DMS153 (cell line): ENCODE data around the gene HS3ST6.
"Not testable (repeated sequence)": the region's sequence is repeated elsewhere in the genome, so short reads cannot be mapped to it uniquely, and the experiment has no call there.

Experiments used
- DNase-seq: peaks from one replicate; lab custom pipeline; 2025; lab: John Stamatoyannopoulos, UW

The HS3ST6 gene

GRCh38 chr16:1907226-1907860, 10.9 kb downstream of the HS3ST6 start:
- no peak for DNase-seq

DNA sequence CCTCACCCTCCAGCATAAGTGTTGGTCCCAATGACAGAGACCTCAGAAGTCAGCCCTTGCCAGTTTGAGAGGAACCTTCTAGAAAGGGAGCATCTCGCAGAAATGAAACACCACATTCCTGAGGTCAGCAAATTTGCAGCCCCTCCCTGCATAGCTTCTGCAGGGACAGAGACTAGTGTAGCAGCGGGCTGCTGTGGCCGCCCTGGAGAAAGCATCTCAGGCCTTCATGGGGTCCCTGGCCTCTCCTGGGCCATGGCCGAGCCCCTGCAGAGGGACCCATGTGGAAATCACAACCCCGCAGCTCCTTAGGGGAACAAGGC, 11.4 kb downstream of the HS3ST6 start:
- no peak for DNase-seq

GRCh38 chr16:1906055-1906845, 12.0 kb downstream of the HS3ST6 start:
- peak; percentile 45 for DNase-seq

DNA sequence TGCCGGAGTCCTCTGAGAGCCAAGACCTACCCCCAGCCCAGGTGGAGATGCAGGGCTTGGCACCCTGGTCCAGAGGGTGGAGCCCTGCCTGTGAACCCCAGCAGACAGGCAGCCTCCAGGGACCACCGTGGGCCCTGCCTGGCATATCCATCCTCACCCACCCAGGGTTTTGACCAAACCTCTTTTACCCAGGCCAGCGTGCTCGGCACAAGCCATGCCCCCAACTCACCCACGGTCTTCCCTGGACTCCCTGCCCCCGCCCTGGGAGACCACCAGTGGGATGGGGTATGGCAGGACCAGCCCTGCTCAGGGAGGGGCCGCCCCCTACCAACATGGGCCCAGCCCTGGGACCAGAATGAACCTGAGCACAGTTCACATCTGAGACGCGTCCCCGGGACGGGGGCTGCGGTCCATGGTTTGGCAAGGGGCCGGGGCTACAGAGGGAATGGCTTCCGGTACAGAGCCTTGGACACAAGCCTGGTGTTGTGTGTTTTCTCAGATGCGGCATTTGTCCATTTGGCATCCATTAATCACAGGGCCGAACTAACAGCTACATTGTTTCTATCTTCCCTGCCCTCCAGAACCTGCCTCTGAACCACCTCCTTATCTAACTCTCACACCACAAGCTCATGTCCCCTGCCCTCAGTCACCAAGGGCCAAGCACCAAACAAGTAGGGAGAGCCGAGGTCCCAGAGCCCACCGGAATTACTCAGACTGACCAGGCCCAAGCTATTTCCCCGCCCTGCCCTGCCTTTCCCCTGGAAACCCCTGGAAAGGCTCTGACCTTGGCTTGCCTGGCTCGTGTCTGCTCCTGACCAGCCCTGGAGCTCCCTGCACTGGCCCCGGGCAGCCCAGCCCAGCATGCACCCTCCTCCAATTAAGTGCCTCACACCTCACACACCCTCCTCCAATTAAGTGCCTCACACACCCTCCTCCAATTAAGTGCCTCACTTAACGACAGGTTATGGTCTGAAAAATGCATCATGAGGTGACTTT, 14.1 kb downstream of the HS3ST6 start:
- no peak for DNase-seq

DNA sequence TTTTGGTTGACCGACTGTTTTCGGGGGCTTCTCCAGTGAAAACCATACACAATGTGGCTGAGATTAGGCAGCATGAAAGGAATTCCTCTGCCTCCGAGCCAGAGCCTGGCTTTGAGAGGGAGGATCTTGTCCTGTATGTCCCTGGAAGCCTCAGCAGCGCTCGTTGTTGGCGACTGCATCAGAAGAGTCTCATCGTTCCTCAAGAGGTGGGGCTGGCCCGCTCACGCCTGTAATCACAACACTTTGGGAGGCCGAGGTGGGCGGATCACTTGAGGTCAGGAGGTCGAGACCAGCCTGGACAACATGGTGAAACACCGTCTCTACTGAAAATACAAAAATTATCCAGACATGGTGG, 15.0 kb downstream of the HS3ST6 start:
- DNase-seq = no peak

GRCh38 chr16:1902547-1903219, 15.5 kb downstream of the HS3ST6 start:
- DNase-seq = no peak

GRCh38 chr16:1900452-1900774, 17.8 kb downstream of the HS3ST6 start:
- DNase-seq = peak; percentile 96

GRCh38 chr16:1899641-1900451, 18.4 kb downstream of the HS3ST6 start:
- DNase-seq = no peak

DNA sequence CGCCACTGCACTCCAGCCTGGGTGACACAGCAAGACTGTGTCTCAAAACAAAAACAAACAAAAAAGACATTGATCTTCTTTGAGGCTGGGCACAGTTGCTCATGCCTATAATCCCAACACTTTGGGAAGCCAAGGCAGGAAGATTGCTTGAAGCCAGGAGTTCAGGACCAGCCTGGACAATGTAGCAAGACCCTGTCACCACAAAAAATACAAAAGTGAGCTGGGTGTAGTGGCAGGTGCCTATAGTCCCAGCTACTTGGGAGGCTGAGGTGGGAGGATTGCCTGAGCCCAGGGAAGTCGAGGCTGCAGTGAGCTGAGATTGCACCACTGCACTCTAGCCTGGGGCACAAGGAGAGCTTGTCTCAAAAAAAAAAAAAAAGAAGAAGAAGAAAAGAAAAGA, 20.5 kb downstream of the HS3ST6 start:
- DNase-seq = not testable (repeated sequence)

DNA sequence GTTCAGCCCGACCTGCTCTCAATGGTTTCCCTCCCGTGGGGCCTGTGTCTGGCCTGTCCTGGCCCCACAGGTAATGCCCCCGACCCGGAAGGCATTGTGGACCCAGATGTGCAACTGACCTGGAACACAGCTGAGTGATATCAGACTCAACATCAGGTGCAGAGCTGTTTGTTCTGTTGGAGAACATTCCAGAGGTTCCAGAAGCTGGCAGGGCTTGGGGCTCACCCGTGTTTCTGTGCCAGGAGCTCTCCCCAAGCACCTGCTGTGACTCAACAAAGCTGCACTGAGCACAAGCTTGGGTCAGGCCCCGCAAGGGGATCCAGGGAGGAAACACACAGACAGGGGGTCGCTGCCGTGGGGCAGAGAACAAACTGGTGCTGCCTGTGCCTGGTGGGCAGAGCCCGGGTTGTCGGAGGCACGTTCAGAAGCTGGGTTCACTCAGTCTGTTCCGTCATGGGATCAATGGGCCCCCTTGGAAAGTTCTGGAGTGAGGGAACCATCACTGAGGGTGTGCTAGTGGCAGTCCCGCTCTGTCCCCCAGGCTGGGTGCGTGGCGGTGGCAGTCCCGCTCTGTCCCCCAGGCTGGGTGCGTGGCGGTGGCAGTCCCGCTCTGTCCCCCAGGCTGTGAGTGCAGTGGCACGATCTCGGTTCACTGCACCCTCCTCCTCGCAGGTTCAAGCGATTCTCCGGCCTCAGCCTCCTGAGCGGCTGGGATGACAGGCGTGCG, 22.1 kb downstream of the HS3ST6 start:
- no peak for DNase-seq

- DNase-seq = no peak
Measured at GRCh38 chr16:1895068-1895467, 23.1 kb downstream of the HS3ST6 start.

DNA sequence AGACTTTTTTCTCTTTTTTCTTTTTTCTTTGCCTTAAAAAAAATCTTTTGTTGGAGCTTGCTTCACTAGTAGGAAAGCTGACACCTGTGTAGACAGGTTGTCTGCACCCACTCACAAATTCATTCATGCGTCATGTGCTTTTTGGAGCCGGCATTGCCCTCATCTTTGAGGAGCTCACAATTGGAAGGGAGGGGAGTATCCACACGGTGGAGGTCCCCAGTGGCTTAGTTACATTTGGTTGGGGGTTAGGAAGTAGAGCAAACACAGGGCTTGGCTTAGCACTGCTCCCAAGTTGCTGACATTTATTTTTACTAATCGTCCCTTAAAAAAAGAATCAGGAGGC, 27.5 kb downstream of the HS3ST6 start:
- peak; percentile 30 for DNase-seq

DNA sequence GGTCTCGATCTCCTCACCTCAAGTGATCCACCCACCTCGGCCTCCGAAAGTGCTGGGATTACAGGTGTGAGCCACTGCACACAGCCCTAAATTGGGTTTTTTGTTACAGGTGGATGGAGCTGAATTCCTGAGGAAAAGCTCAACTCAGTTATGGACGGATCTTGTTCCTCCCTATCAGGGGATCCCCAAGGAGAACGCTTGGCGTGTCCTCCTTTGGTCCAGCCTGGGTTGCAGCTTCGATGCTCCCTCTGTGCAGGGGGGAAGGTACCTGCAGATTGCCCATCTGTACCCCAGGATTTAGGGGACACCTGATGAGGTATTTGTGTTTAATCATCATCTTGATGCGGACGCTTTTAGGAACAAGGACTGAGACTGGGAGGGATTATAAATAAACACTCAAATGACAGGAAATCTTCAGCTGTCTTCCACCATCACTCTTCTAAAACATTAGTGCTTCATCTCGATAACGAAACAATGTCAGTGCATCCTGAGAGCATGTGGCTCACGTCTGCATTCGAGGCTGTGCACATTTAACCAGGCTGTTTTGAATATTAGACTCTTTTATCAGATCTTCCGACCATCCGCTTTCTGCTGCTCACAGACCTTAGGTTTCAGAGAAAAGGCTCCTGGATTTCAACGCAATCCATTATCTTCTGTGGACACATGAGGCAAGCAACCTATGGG, 28.0 kb downstream of the HS3ST6 start:
- no peak for DNase-seq

DNA sequence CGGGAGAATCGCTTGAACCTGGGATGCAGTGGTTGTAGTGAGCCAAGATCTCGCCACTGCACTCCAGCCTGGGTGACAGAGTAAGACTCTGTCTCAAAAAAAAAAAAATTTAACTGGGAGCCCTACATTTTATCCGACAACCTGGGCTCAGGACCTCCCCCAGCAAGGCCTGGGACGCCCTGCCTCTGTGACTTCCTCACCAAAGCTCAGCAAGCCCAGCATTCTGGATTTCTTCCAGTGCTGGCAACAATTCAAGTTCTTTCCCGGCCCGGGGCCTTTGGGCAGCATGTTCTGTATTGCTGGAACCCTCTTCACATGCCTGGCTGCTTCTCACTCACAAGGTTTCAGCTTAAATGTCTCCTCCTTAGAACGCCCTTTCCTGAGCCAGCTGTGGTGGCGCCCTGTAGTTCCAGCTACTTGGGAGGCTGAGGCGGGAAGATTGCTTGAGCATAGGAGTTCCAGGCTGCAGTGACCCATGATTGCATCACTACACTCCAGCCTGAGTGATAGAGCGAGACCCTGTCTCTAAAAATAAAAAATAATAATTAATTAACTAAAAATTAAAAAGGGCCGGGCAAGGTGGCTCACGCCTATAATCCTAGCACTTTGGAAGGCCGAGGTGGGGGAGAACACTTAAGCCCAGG, 30.4 kb downstream of the HS3ST6 start:
- DNase-seq = no peak

GRCh38 chr16:1884889-1885288, 33.3 kb downstream of the HS3ST6 start:
- no peak for DNase-seq

DNA sequence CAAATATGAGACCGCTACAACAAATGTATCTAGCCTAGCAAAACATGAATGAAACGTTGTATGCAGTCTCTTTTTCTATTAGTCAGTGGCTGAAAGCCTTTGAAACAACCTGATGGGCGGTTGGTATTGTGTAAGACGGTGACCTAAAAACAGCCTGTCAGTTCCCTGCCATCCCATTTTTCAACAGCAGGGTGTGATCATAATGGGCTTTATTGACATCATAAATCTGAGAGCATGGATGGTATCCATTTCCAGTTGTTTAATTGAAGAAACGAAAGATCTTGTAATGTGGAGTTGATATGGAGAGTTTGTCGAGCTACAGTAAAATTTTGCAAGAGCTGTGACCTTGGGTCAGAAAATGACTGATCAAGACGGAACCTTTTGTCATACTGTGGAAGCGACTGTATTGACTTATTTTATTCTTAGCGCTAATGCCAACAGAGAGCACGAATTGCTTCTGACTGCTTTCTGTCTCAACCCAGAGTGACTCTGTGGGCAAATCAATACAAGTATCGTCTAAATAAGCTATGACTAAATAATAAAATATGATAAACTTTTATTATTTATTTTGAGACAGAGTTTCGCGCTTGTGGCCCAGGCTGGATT, 34.0 kb downstream of the HS3ST6 start:
- DNase-seq = peak; percentile 49

DNA sequence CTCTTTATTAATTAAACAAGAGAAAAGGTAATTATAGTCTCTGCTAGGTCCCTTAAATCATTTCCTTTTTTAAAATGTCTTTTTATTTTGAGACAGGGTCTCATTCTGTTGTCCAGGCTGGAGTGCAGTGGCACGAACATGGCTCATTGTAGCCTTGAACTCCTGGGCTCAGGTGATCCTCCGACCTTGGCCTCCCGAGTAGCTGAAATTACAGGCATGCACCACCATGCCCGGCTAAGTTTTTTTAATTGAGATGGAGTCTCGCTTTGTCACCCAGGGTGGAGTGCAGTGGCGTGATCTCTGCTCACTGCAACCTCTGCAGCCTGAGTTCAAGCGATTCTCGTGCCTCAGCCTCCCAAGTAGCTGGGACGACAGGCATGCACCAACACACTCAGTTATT, 37.0 kb downstream of the HS3ST6 start:
- not testable (repeated sequence) for DNase-seq

DNA sequence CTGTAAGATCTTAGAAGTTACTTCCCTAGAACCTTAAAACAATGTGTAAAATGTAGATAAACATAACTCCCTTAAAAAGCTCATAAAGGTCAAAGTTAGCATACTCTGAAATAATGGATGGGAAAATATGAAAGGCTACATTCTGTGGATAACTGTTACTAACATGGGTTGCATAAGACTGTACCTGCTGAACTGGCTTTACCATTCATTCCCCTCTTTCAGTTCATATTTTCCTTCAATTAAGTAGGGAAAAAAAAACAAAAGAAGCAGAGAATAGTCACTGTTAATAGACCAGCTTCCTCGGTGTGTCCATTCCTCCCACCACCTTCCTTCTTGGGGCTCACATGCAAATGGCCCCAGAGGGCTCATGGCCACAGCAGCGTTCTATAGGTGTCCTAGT, 38.7 kb downstream of the HS3ST6 start:
- DNase-seq = no peak

DNA sequence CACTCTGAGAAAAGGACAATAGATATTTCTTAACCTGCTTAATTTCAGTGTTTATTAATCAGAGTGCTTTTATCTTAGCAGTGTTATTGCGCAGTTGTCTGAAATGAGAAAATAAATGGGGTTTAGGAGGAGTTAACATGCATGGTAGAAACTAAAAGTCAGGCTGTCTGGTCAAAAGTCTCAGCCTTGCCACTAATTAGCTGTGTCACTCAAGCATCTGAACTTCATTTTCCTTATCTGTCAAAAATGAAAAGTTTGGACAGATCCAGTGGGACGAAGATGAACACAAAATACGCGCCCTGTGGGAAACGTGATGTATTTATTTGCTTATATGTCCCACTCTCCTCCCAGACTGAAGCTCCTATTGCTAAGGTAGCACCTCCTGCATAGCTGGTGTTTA, 40.0 kb downstream of the HS3ST6 start:
- DNase-seq = no peak
